Smooth muscle cell of the brain vasculature (primary cell): Measurements from ENCODE around the gene SRPK2.
"Not testable (repeated sequence)": the region's sequence is repeated elsewhere in the genome, so short reads cannot be mapped to it uniquely, and the experiment has no call there.

Experiments
- DNase-seq: peaks from one replicate; pipeline ENCODE4 v3.0.0-alpha.2; 2012; ENCODE audit warnings: low read depth, low spot score

The SRPK2 gene

GRCh38 chr7:105304040-105304895 lies 84.5 kb downstream of the SRPK2 start:
- no peak for DNase-seq

- DNase-seq: not testable (repeated sequence)
Observed at GRCh38 chr7:105300587-105300986, 88.1 kb downstream of the SRPK2 start.

- DNase-seq: no peak
Observed at GRCh38 chr7:105298439-105298894, 90.3 kb downstream of the SRPK2 start.

DNA sequence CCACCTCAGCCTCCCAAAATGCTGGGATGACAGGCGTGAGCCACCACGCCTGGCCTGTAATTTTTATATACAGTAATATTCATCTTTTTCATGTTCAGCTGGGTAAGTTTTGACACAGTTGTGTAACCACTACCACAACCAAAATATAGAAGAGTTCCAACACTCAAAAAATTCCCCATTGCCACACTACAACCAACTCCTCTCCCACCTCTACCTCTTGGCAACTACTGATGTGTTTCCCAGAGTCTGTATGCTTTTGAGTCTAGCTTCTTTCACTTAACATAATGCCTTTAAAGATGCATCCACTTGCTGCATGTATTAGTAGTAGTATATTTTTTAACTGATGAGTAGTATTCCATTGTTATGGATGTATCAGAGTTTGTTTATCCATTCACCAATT lies 90.7 kb downstream of the SRPK2 start:
- no peak for DNase-seq

DNA sequence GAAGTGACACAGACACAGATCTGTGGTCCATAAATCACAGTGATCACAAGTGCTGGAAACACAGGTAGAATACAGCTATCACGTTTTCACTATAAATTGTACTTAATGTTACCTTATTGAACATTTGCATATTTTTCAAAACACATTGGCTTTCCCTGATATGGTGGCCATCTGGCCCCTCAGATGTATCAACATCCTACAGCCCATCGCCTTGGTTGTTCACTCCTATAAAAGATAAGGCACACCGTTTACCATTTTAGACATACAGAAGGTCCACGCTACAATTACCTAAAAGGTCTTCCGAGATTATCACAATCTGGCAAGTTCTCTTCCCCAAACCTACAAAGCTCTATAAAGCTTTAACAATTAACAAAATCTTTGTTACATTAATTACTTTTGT lies 91.4 kb downstream of the SRPK2 start:
- no peak for DNase-seq

DNA sequence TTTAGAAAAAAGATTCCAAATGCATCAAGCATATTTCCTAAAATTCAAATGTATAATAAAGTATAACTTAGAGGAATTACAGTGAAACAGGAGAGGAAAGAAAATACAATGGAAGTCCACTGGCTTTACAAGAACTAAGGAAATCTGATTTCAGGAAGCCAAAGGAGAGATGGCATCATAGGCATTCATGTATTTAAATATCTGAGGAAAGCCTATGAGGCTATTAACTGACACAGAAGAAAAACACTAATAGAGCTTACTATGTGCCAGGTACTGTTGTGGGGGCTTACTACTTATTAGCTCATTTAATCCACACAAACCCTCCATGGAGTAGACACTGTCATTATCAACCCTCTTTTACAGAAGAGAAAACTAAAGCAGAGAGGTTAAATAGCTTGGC lies 92.2 kb downstream of the SRPK2 start:
- DNase-seq: no peak

GRCh38 chr7:105295596-105296352 lies 92.9 kb downstream of the SRPK2 start:
- no peak for DNase-seq

GRCh38 chr7:105294482-105294881 lies 94.2 kb downstream of the SRPK2 start:
- not testable (repeated sequence) for DNase-seq

- DNase-seq: no peak
Observed at GRCh38 chr7:105289704-105290103, 99.0 kb downstream of the SRPK2 start.

- DNase-seq: no peak
Observed at GRCh38 chr7:105286441-105286840, 102.3 kb downstream of the SRPK2 start.

- DNase-seq: no peak
Observed at GRCh38 chr7:105285118-105285874, 103.4 kb downstream of the SRPK2 start.

DNA sequence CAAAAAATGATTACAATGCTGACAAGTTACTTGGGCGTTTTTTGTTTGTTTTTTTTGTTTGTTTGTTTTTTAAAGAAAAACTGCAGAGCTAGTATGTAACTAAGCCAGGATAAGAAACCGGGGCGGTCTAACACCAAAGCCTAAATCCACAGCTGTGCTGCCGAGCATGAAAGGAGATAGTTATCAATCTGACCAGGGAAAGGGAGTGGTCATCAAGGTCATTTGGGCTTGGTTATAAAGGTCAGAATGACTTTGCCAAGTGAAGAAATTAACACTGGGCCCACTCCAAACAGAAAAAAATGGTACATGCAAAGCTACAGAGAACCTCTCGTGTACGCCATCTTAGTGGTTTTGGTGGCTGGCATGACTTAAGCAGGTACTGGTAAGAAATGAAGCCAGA lies 104.7 kb downstream of the SRPK2 start:
- DNase-seq: no peak

GRCh38 chr7:105281966-105282365 lies 106.8 kb downstream of the SRPK2 start:
- no peak for DNase-seq

- DNase-seq: no peak
Observed at GRCh38 chr7:105279688-105280007, 109.1 kb downstream of the SRPK2 start.

DNA sequence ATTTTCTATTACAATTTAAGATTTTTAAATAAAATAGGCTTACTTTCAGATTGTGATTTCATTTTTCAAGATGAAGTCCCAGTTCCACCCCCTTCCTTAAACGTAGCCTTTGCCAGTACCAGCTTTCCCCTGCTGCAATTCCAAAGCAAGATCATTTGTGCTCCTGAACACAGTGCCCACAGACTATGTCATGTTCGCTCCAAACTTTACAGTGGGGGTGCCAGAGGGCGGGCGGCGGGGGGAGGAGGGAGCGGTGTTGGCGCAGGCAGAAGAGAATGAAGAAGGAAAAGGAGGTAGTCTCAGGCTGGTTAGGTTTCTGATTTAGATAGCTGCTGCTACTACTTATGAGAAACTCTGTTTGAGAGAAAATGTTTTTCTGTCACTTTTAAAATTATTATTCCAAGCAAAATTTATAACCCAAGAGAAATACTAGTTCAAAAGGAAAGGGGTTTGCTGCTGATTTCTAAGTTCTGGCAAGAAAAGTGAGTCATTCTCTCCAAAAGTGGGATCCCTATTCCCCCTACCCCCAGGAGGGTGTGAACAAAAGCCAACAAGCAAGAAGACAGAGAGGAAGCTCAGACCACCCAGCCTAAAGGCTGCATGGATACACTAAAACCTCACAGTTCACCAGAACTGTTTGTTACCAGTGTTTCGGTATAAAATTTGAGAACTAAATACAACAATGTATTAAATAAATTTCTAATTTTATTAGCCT lies 109.6 kb downstream of the SRPK2 start:
- no peak for DNase-seq

DNA sequence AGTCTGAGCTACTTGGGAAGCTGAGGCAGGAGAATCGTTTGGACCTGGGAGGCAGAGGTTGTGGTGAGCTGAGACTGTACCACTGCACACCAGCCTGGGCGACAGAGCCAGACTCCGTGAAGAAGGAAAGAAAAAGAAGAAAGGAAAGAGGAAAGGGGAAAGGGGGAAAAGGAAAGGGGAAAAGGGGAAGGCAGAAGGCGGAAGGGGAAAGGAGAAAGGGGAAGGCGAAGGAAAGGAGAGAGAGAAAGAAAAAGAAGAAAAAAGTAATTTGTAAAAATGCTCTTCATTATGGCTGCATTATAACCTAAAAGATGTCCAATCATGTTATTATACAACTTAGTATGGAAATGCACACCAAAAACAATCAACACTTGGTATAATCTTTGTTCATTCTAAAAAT lies 110.2 kb downstream of the SRPK2 start:
- DNase-seq: no peak

DNA sequence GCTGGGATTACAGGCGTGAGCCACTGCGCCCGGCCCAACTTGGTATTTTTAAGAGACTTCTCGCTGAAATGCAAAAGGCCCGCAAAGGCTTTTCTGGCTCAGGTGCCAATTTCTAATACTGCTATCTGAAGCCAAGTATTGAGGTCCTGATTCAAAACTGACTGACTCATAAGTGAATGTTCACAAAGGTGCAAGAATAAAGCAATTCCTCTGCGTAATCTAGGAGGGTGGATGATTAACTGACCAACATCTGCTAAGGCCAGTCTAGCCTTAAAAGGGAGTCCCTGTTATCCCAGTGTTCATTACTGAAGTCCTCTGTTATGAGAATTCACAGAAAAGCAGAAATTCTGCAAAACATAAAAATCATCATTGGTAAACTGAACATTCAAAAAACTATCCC lies 111.4 kb downstream of the SRPK2 start:
- no peak for DNase-seq

- no peak for DNase-seq
Observed at GRCh38 chr7:105270117-105270516, 118.6 kb downstream of the SRPK2 start.

DNA sequence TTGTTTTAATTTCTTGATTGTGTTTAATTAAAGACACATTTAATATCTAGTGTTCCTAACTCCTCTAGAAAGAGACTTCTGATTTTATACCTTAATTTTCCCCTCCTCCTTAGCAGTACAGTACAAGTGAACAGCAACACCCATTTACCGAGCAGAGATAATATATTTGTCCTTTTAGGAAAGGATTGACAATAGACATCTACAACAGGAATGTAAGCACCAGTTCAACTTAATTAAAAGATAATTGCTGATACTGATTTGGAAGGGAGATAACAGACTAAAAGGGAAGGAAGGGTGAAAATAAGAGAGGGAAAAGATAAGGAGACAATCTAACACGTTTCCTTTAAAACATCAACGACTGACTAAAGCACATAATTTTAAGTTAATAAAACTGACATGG lies 119.3 kb downstream of the SRPK2 start:
- DNase-seq: no peak

DNA sequence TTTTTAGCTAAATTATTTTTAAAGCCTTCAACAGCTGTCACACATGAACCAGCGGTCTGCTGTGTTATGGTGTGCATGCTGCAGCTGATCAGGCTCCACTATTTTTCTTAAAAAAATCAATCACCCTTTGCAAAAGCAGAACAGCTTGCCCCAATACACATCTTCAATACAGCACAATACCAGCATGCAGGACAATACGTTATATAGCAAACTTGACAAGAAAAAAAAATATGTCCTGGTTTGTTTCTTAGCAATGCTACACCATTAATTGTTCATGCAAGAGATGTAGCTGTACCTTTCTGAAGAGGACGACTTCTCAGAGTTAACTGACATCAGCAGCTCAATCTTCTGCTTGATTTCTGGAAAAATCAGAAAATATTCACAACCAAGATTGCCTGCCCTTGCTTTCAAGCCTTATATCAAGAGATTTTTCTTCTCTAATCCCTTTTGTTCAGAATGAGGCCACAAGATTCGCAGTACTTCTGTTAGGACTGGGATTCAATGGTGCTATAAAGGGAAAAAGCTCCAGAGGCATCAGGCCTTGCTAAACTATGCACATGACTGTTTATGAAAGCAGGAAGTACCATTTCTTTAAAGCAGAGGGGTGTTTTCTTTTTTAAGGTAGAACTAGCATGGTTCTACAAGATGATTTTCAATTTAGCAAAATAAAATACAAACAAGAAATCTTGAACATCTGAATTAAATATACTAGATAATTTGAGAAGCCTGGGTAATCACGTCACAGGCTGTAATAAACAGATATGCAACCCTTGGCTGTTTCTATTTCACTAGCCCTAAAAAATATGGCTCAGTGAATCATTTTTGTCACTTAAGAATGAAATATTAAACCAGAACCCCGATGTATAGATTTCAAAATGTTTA lies 120.0 kb downstream of the SRPK2 start:
- peak; percentile 26 for DNase-seq

DNA sequence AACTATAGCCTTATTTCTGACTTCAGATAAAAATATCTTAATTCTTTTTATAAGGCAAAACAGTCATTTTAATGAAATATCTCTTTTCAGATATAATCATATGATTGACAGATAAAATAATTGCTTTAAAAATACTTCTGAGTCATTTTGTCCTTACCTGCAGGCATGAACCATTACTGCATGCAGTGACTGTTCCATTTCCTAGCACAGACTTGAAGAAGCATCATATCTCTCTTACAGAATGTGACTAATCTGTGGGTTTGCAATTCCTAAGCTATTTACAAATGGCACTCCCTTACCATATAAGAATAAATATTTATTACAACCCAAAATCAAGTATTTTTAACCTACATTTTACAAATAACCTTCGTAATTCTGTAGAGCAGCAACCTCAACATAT lies 120.7 kb downstream of the SRPK2 start:
- DNase-seq: no peak
